HK-2 (cell line): ENCODE results near the gene ZFYVE19.

Source experiments
- DNase-seq: peaks from one replicate; pipeline ENCODE4 v3.0.0-alpha.2; 2018; ENCODE audit not compliant: unreplicated experiment

Gene ZFYVE19

GRCh38 chr15:40775740-40776536, 31.0 kb upstream of the ZFYVE19 start:
- DNase-seq, result no peak

GRCh38 chr15:40776537-40777141, 30.2 kb upstream of the ZFYVE19 start:
- DNase-seq, result peak; percentile 44

- peak; percentile 59 for DNase-seq
Observed at GRCh38 chr15:40782609-40783227, 24.2 kb upstream of the ZFYVE19 start.

GRCh38 chr15:40785164-40785563, 21.7 kb upstream of the ZFYVE19 start:
- no peak for DNase-seq

- no peak for DNase-seq
Observed at GRCh38 chr15:40785814-40786213, 21.1 kb upstream of the ZFYVE19 start.

- peak; percentile 47 for DNase-seq
Observed at GRCh38 chr15:40787344-40787841, 19.5 kb upstream of the ZFYVE19 start.

- no peak for DNase-seq
Observed at GRCh38 chr15:40787991-40788390, 18.9 kb upstream of the ZFYVE19 start.

GRCh38 chr15:40789119-40789518, 17.8 kb upstream of the ZFYVE19 start:
- no peak for DNase-seq

GRCh38 chr15:40789999-40790398, 16.9 kb upstream of the ZFYVE19 start:
- DNase-seq, result no peak

GRCh38 chr15:40790718-40791117, 16.2 kb upstream of the ZFYVE19 start:
- no peak for DNase-seq

GRCh38 chr15:40792394-40792793, 14.5 kb upstream of the ZFYVE19 start:
- DNase-seq, result no peak

GRCh38 chr15:40793216-40793989, 13.5 kb upstream of the ZFYVE19 start:
- DNase-seq, result peak; percentile 71

- DNase-seq, result no peak
Observed at GRCh38 chr15:40796041-40796440, 10.8 kb upstream of the ZFYVE19 start.

- DNase-seq, result no peak
Observed at GRCh38 chr15:40796512-40796911, 10.4 kb upstream of the ZFYVE19 start.

- no peak for DNase-seq
Observed at GRCh38 chr15:40799523-40799922, 7.4 kb upstream of the ZFYVE19 start.

- no peak for DNase-seq
Observed at GRCh38 chr15:40803076-40803475, 3.8 kb upstream of the ZFYVE19 start.

GRCh38 chr15:40803688-40804087, 3.2 kb upstream of the ZFYVE19 start:
- DNase-seq, result no peak

- DNase-seq, result no peak
Observed at GRCh38 chr15:40806672-40807027, 239 bp upstream of the ZFYVE19 start.

- no peak for DNase-seq
Observed at GRCh38 chr15:40807888-40808461, 1.1 kb downstream of the ZFYVE19 start.

- DNase-seq, result no peak
Observed at GRCh38 chr15:40808861-40809450, 2.1 kb downstream of the ZFYVE19 start.

GRCh38 chr15:40812721-40813425, 6.0 kb downstream of the ZFYVE19 start:
- DNase-seq, result no peak
